Astrocyte (in vitro differentiated cells and primary cell): ENCODE data around the gene ABCC1. TPM values are rescaled to one million over a fixed set of nuclear protein-coding genes. Genes with fewer than 3 reads are reported as not detected.
"Not testable (repeated sequence)": the region's sequence is repeated elsewhere in the genome, so short reads cannot be mapped to it uniquely, and the experiment has no call there.

Experiments
- DNase-seq: peaks from one replicate; pipeline ENCODE4 v3.0.0-alpha.2; 2010; ENCODE audit warnings: low read depth
- FAIRE-seq: peaks from 2 replicates; lab custom pipeline; 2011; peaks lifted over from hg19 to GRCh38; lab: Jason Lieb, UNC
- H2AFZ ChIP-seq: 2 replicates; pipeline ENCODE4 v1.6.0; 2012; ENCODE audit warnings: low read depth, low read length, inconsistent platforms
- H3K27ac ChIP-seq: 2 replicates; pipeline ENCODE4 v1.5.1; 2011; ENCODE audit warnings: low read depth, low read length, inconsistent platforms
- H3K27me3 ChIP-seq: 2 replicates; pipeline ENCODE4 v1.6.0; 2011; ENCODE audit warnings: low read length, inconsistent platforms; ENCODE audit not compliant: insufficient read depth
- H3K36me3 ChIP-seq: 2 replicates; pipeline ENCODE4 v1.5.1; 2011; ENCODE audit warnings: low read length, inconsistent platforms; ENCODE audit not compliant: insufficient read depth
- H3K4me1 ChIP-seq: 2 replicates; pipeline ENCODE4 v1.5.1; 2011; ENCODE audit warnings: low read length, inconsistent platforms; ENCODE audit not compliant: insufficient read depth
- H3K4me2 ChIP-seq: 2 replicates; pipeline ENCODE4 v1.6.0; 2012; ENCODE audit warnings: low read length, inconsistent platforms
- H3K4me3 ChIP-seq: 2 replicates; pipeline ENCODE4 v1.5.1; 2011; ENCODE audit warnings: low read depth, mild to moderate bottlenecking, low read length, inconsistent platforms; ENCODE audit not compliant: insufficient read depth
- H3K79me2 ChIP-seq: 2 replicates; pipeline ENCODE4 v1.6.0; 2012; ENCODE audit warnings: mild to moderate bottlenecking, low read length, inconsistent platforms; ENCODE audit not compliant: insufficient read depth
- H3K9ac ChIP-seq: 2 replicates; pipeline ENCODE4 v1.6.0; 2012; ENCODE audit warnings: mild to moderate bottlenecking, low read length, inconsistent platforms
- H3K9me3 ChIP-seq: 2 replicates; pipeline ENCODE4 v1.5.1; 2012; ENCODE audit warnings: low read depth, mild to moderate bottlenecking, low read length, inconsistent platforms; ENCODE audit not compliant: insufficient read depth
- H4K20me1 ChIP-seq: 2 replicates; pipeline ENCODE4 v1.6.0; 2012; ENCODE audit warnings: low read length, inconsistent platforms; ENCODE audit not compliant: insufficient read depth
- H3K27ac Mint-ChIP-seq: one replicate; pipeline ENCODE4 v1.8.0; 2021; ENCODE audit warnings: mild to moderate bottlenecking, mixed read lengths; ENCODE audit not compliant: unreplicated experiment
- H3K27me3 Mint-ChIP-seq: one replicate; pipeline ENCODE4 v1.8.0; 2021; ENCODE audit warnings: low read depth, mixed read lengths; ENCODE audit not compliant: unreplicated experiment
- H3K36me3 Mint-ChIP-seq: one replicate; pipeline ENCODE4 v1.8.0; 2021; ENCODE audit warnings: low read depth, mixed read lengths; ENCODE audit not compliant: unreplicated experiment
- H3K4me1 Mint-ChIP-seq: one replicate; pipeline ENCODE4 v1.8.0; 2021; ENCODE audit warnings: low read depth, mixed read lengths; ENCODE audit not compliant: unreplicated experiment
- H3K4me3 Mint-ChIP-seq: one replicate; pipeline ENCODE4 v1.8.0; 2021; ENCODE audit warnings: mild to moderate bottlenecking, moderate library complexity, mixed read lengths; ENCODE audit not compliant: unreplicated experiment
- H3K9me3 Mint-ChIP-seq: one replicate; pipeline ENCODE4 v1.8.0; 2021; ENCODE audit warnings: mild to moderate bottlenecking, mixed read lengths; ENCODE audit not compliant: unreplicated experiment
- EZH2 ChIP-seq: IDR thresholded peaks from 2 replicates; pipeline ENCODE4 v1.6.1; 2012; ENCODE audit warnings: mild to moderate bottlenecking, low read length, inconsistent platforms; ENCODE audit not compliant: insufficient read depth
- total RNA-seq: library from RNA; stranded (reverse); gene quantifications from 2 replicates; pipeline ENCODE4 v1.2.1, GENCODE V29; 2021
- TF ChIP-seq, protein P1 (sequence below): IDR thresholded peaks from 2 replicates; pipeline ENCODE4 v1.5.1; 2011; ENCODE audit warnings: low read depth, mild to moderate bottlenecking, inconsistent platforms, low read length, moderate library complexity; ENCODE audit not compliant: insufficient read depth

Gene ABCC1
- total RNA-seq, 1 donor from 2014 or later, result 42.1 TPM

- no peaks in the 10 kb centered on the region for H3K27me3 ChIP-seq
- Mint-ChIP-seq H3K9me3 (peaks cover 2% of the 10 kb centered on the region), H3K4me3 (no peak overlapping the region), H3K4me1 (no peaks in the 10 kb centered on the region), H3K27me3 (peaks cover 9% of the 10 kb centered on the region), H3K36me3 (no peaks in the 10 kb centered on the region), H3K27ac (no peak overlapping the region)
- H3K4me1 ChIP-seq, result no peaks in the 10 kb centered on the region
- no peaks in the 10 kb centered on the region for H3K36me3 ChIP-seq
- H3K9ac ChIP-seq, result no peak overlapping the region
- no peaks in the 10 kb centered on the region for H4K20me1 ChIP-seq
- H3K4me2 ChIP-seq, result no peak overlapping the region
- FAIRE-seq (no peak), DNase-seq (no peak)
- H3K9me3 ChIP-seq, result no peaks in the 10 kb centered on the region
- H3K27ac ChIP-seq, result no peak overlapping the region
- H3K4me3 ChIP-seq, result no peak overlapping the region
- H2AFZ ChIP-seq, result no peak overlapping the region
- no peak for TF ChIP-seq EZH2
- TF ChIP-seq, protein P1, sequence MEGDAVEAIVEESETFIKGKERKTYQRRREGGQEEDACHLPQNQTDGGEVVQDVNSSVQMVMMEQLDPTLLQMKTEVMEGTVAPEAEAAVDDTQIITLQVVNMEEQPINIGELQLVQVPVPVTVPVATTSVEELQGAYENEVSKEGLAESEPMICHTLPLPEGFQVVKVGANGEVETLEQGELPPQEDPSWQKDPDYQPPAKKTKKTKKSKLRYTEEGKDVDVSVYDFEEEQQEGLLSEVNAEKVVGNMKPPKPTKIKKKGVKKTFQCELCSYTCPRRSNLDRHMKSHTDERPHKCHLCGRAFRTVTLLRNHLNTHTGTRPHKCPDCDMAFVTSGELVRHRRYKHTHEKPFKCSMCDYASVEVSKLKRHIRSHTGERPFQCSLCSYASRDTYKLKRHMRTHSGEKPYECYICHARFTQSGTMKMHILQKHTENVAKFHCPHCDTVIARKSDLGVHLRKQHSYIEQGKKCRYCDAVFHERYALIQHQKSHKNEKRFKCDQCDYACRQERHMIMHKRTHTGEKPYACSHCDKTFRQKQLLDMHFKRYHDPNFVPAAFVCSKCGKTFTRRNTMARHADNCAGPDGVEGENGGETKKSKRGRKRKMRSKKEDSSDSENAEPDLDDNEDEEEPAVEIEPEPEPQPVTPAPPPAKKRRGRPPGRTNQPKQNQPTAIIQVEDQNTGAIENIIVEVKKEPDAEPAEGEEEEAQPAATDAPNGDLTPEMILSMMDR, result no peak
- no peaks in the 10 kb centered on the region for H3K79me2 ChIP-seq
Observed at GRCh38 chr16:15934991-15935390, 14.4 kb upstream of the ABCC1 start.

- H3K27ac ChIP-seq, FAIRE-seq, H3K4me1 Mint-ChIP-seq, H3K27me3 ChIP-seq, H3K9me3 Mint-ChIP-seq, H3K4me1 ChIP-seq, H2AFZ ChIP-seq, H3K4me3 ChIP-seq, H3K79me2 ChIP-seq, H3K36me3 Mint-ChIP-seq, H3K27me3 Mint-ChIP-seq, H4K20me1 ChIP-seq, DNase-seq, H3K4me3 Mint-ChIP-seq, H3K4me2 ChIP-seq, H3K36me3 ChIP-seq, H3K9me3 ChIP-seq, H3K27ac Mint-ChIP-seq, H3K9ac ChIP-seq: not testable (repeated sequence)
Observed at GRCh38 chr16:15936809-15937208, 12.6 kb upstream of the ABCC1 start.

GRCh38 chr16:15942931-15943690, 6.3 kb upstream of the ABCC1 start:
- peaks cover 7% of the 10 kb centered on the region for H3K4me1 ChIP-seq
- no peak for TF ChIP-seq EZH2
- TF ChIP-seq, protein P1, result no peak
- H3K36me3 Mint-ChIP-seq, result no peaks in the 10 kb centered on the region
- H4K20me1 ChIP-seq, result no peaks in the 10 kb centered on the region
- H3K79me2 ChIP-seq, result no peaks in the 10 kb centered on the region
- no peaks in the 10 kb centered on the region for H3K27me3 ChIP-seq
- no peak for DNase-seq
- H3K27ac ChIP-seq, result no peak overlapping the region
- no peak for FAIRE-seq
- H3K4me2 ChIP-seq, result no peak overlapping the region
- no peak overlapping the region for H3K4me3 ChIP-seq
- H3K27ac Mint-ChIP-seq, result no peak overlapping the region
- no peaks in the 10 kb centered on the region for H3K9me3 ChIP-seq
- H3K9ac ChIP-seq, result no peak overlapping the region
- peaks cover 1% of the 10 kb centered on the region for H3K9me3 Mint-ChIP-seq
- peaks cover 3% of the 10 kb centered on the region for H3K4me1 Mint-ChIP-seq
- H3K36me3 ChIP-seq, result no peaks in the 10 kb centered on the region
- H3K27me3 Mint-ChIP-seq, result peaks cover 14% of the 10 kb centered on the region
- H3K4me3 Mint-ChIP-seq, result no peak overlapping the region
- no peak overlapping the region for H2AFZ ChIP-seq
